GM23338 (cell line): ENCODE measurements around the gene IGFBP6.

ENCODE experiments used
- CREB1 ChIP-seq: fragments of 250-450 bp; sonication (Bioruptor Pico); IDR thresholded peaks from 2 replicates; pipeline ENCODE4 v1.5.0; 2020; ENCODE audit warnings: low read depth, mild to moderate bottlenecking, moderate library complexity
- CTCF ChIP-seq, 2 experiments: fragments of 200-600 bp in 1 of 2; sonication (generic) in 1 of 2; conservative IDR thresholded peaks; 2 replicates each; pipeline versions ENCODE4 v1.5.1 to v1.6.1; 2016 to 2017; ENCODE audit warnings: antibody characterized with exemption in 2 of 2, low read depth in 2 of 2, mild to moderate bottlenecking in 2 of 2, moderate library complexity in 1 of 2
- ETS1 ChIP-seq: IDR thresholded peaks from 2 replicates; pipeline ENCODE4 v1.6.1; 2016; ENCODE audit warnings: antibody characterized with exemption
- EZH2 ChIP-seq: fragments of 200-600 bp; sonication (generic); IDR thresholded peaks from one replicate; pipeline ENCODE4 v1.8.0; 2017; ENCODE audit warnings: antibody characterized with exemption, mild to moderate bottlenecking, low read depth; ENCODE audit not compliant: unreplicated experiment
- EZH2phosphoT487 ChIP-seq: fragments of 200-600 bp; sonication (generic); IDR thresholded peaks from one replicate; pipeline ENCODE4 v1.8.1; 2018; ENCODE audit warnings: antibody characterized with exemption; ENCODE audit not compliant: unreplicated experiment
- JUNB ChIP-seq: IDR thresholded peaks from one replicate; pipeline ENCODE4 v1.6.1; 2016; ENCODE audit warnings: antibody characterized with exemption; ENCODE audit not compliant: unreplicated experiment
- NANOG ChIP-seq: IDR thresholded peaks from 2 replicates; pipeline ENCODE4 v1.6.1; 2016; ENCODE audit warnings: antibody characterized with exemption, borderline replicate concordance
- POLR2AphosphoS5 ChIP-seq: IDR thresholded peaks from 2 replicates; pipeline ENCODE4 v1.6.1; 2016; ENCODE audit warnings: antibody characterized with exemption, low read depth
- REST ChIP-seq: IDR thresholded peaks from one replicate; pipeline ENCODE4 v1.6.1; 2018; ENCODE audit warnings: antibody characterized with exemption; ENCODE audit not compliant: unreplicated experiment
- ZNF331 ChIP-seq: fragments of 250-450 bp; sonication (Bioruptor Pico); IDR thresholded peaks from 2 replicates; pipeline ENCODE4 v1.5.0; 2020; ENCODE audit warnings: low read depth, mild to moderate bottlenecking, moderate library complexity

DNA sequence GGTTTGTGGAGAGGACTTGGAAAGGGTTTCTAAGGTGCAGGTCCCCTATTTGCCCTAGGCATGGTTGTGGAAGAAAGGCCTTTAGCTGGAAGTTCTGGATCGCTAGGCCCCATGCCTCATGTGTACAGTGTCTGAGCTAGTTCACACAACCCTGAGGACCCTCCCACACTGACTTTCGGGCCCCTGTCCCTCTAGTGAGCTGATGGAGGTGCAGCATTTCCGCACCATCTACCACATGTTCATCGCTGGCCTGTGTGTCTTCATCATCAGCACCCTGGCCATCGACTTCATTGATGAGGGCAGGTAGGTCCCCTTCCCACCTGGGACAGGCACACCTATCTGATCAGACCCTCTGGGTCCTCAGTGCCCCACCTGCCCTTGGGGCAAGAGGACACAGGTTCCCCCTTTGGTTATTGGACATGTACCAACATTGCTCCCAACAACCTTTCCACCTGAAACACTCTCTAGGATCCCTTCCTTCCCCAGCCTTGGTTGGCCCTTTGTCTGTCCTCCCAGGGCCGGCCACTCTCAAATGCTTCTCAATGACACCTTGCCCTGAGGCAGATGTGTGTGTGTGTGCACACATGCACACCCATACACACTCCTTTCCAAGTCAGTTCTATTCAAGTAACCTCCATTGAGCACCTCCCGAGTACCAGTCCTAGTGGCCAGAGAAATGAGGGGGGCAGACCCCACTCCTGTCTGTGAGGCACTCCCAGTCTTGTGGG is 8.4 kb downstream of the IGFBP6 start:
- TF ChIP-seq CREB1 (CRISPR knock-in tag): no peak
- TF ChIP-seq POLR2AphosphoS5: no peak
- no peak for TF ChIP-seq CTCF (conservative IDR thresholded peaks at IDR 0.05; ENCODE audit: low read depth in 2 of 2)
- TF ChIP-seq EZH2: no peak
- TF ChIP-seq REST: no peak
- no peak for TF ChIP-seq ZNF331 (CRISPR knock-in tag)
- TF ChIP-seq NANOG: no peak
- TF ChIP-seq EZH2phosphoT487: no peak
- TF ChIP-seq JUNB: no peak
- TF ChIP-seq ETS1: no peak
